Ureter (tissue), 1 donor: Measurements from ENCODE around the gene XRCC3. TPM values are rescaled to one million over a fixed set of nuclear protein-coding genes. Genes with fewer than 3 reads are reported as not detected.

Source experiments
- DNase-seq: peaks from one replicate; pipeline ENCODE4 v3.0.0-alpha.2; 2020; ENCODE audit warnings: low spot score
- total RNA-seq: library from RNA; stranded (reverse); gene quantifications from one replicate; pipeline ENCODE4 v1.2.4, GENCODE V29; 2023
- donor health status: DM: yes; HTN: yes; CAD: no.

The XRCC3 gene
- total RNA-seq, 1 donor from 2014 or later: 15.7 TPM

- no peak for DNase-seq
Observed at GRCh38 chr14:103726474-103726873, 11.2 kb upstream of the XRCC3 start.

DNA sequence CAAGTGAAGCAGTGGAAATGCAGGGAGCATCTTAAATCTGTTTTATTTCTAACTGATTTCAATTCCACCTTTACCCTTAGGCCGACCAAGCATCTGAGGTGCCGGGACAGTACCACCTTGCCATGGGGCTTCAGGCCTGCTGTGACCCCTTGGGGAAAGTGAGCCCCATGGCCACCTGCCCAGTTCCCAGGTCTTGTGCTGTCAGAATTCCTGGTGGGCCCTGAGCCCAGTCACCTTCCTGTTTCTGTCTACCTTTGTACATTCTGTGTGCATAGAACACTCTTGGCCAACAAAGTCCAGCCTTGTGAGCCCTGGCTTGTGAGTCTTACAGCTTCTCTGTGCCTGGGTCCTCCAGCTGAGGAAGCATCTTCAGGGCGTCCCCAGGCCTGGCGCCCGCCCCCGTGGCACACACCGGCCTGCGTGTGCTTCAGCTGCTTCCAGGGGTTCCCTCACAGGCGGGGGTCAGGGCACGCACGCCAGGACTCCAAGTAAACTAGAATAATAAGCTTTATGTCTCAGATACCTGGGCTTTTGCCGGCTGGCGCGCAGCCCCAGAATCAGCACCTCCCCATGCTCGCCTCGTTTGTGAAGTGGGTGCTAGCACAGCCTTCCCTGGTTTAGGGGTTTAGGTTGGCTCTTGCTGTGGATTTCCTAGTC, 10.6 kb upstream of the XRCC3 start:
- no peak for DNase-seq

DNA sequence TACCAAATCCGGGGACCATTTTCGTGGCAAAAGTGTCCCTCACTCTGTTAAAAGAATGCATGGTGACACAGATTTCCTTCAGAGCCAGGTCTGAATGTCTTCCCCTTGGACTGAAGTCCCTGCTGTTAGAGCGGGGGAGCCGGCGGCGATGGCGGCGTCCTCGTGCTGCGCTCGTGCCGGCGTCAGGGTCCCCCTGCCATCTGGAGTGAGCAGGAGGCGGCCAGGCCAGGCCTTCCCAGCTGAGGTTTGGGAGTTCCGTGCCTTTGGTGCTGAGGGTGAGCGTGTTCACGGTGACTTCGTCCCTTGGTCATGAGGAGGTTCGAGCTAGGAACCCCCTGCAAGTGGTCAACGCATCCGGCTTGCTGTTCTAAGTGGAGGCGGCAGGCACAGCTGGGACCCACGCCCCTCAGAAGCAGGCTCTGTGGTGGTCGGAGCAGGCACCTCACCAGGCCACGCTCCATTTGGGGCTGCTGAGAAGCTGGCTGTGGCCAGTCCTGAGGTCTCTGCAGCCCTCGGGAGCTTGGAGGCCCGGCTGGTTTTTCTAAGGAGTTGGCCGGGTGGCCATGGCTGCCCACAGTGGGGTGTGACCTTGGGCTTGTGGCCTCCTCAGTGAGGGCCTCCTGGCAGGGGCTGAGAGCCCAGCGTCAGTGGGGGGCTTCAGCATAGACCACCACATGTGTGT, 9.9 kb upstream of the XRCC3 start:
- DNase-seq: no peak

GRCh38 chr14:103724116-103724515, 8.9 kb upstream of the XRCC3 start:
- DNase-seq: no peak

- no peak for DNase-seq
Observed at GRCh38 chr14:103723748-103724081, 8.5 kb upstream of the XRCC3 start.

DNA sequence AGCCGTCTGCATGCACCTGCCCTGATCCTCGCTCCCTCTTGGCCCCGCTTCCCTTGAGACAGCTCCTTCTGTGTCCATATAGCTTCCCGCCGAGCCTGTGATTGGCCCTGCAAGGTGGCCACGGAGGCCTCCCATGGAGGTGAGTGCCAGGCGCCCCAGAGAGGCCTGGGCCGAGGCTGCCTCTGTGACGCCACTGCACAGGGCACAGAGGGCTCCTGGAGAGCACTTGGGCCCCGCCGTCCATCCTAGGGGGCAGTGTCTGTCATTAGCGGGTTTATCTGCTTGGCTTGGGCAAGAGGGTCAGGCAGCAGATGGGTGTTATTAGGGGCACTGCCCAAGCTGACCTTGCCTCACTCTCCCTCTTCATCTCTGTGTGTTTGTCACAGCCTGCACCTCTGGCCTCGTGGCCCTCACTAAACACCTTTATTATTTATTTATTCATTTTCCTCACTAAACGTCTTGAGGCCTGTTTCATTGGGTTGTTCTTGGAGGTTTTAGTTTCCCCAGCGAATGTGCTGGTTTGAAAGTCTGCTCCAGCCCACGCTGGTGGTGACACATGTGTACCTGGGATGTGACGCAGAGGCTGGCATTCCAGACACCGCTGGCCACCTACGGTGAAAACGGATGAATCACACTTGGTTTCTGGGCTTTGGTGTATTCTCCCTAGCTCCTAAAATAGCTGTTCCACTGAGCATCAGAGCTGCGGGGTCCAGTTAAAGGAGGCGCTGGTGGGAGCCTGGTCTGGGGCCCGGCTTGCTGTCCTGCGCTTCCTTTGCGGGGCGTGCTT, 6.3 kb upstream of the XRCC3 start:
- DNase-seq: no peak

DNA sequence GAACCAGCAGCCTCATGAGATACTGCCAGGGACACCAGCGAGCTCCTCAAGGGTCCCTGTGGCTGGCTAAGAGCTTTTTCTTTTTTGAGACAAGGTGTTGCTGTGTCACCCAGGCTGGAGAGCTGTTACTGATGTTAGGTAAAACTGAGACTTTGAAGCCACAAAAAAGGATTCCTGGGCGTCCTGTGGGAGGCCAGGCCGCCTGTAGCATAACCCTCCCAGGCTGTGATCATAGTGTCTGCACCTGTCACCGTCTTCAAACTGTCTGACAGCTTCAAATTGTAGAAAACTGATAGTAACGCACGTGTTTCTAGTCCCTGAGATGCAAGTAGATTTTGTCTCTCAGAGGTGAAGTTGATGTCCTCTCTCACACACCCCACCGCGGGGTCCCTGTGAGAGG, 4.5 kb upstream of the XRCC3 start:
- no peak for DNase-seq

DNA sequence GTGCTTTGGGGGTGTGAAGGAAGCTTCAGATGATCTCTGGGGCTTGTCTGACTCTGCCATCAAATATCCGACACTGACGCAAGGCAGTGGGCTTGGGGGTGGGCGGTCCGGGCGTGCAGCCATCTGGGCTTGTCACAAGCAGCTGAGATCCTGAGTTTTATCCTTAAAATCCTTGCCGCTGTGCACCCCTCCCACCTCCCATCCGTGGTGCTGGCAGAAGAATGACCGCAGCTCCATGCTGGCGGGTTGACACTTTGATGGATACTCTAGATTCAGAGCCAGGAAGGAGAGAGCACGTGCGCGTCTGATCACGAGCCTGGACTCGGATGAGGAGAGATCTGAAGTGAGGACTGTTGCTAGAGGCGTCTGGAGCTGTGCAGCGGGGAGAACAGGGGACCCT, 3.3 kb upstream of the XRCC3 start:
- no peak for DNase-seq

DNA sequence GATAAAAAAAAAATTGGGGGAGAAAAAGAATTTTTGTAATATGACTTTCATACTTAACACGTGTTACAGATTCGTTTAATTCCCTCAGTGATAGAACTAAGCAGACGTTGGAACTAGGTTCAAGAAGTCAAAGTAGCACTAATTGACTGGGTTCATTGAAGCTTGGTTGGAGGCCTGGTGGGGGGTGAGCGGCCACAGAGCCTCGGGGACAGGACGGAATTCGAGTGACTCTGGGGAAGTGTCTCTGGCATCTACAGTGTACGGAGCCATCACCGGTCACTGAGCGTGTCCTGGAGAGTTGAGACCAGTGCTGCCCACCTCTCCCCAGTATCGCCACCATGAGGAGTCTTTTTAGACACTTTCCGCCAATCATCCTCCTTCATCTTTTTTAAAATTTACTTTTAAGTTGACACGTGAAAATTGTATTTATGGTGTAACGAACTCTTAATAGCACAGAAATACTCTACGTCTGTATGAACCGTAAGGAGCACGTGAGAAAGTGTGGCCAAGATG, 1.7 kb upstream of the XRCC3 start:
- DNase-seq: no peak

- DNase-seq: no peak
Observed at GRCh38 chr14:103716091-103716801, 995 bp upstream of the XRCC3 start.

DNA sequence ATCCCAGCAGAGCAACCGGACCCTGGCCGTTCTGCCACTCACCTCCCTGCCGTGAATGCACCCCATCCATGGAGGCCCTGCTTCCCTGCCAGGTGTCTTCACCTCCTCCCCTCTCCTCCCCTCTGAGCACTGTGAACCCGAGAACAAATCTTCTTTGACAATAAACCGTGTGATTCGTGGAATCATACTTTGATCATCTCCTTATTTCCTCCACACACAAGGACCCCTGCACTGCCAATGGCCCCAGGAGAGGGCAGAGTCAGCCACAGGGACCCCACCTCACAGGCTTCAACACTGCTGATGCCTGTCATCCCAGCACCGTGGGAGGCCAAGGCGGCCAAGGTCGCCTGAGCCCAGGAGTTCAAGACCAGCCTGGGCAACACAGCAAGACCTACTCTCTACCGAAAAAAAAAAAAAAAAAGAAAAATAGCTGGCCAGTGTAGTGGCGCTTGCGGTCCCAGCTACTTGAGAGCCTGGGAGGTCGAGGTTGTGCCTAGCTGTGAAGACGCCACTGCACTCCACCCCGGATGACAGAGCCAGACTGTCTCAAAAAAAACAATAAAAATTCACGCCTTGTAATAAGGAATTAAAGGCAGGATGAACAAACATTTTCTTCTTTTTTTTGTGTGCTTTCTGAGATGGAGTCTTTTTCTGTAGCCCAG, 1.1 kb downstream of the XRCC3 start:
- no peak for DNase-seq

DNA sequence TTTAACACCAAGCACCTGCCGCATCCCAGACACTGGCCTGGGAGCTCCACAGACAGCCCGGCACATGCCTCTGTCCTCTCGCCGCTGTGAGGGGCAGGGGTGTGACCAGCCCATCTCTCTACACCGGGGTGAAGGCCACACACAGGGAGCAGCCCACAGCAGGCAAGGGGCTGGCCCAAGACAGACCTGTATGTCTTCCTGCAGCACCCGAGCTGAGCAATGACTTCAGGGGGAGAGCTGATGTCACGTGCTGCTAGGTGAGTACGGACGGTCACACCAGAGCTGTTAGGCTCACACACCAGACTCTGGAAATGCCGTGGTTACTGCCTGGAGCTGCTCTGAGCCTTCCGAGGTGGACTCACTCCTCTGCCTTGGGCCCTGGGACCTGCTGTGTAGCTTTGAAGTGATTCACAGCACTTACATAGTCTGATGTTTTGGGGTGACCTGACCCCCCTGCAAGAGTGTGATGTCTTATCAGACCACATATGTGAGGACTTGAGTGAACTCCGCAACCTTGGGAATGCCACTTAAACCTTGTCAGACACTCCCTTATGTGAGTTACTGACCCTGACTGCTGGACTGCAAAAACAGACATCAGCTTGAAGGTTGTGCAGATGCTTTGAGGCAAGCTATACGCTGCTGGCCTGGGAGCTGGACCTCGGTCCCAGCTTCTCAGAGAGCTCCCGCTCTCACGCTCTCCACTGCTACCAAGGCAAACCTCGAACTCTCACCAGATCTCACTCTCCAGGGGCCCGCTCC, 1.8 kb downstream of the XRCC3 start:
- DNase-seq: no peak

DNA sequence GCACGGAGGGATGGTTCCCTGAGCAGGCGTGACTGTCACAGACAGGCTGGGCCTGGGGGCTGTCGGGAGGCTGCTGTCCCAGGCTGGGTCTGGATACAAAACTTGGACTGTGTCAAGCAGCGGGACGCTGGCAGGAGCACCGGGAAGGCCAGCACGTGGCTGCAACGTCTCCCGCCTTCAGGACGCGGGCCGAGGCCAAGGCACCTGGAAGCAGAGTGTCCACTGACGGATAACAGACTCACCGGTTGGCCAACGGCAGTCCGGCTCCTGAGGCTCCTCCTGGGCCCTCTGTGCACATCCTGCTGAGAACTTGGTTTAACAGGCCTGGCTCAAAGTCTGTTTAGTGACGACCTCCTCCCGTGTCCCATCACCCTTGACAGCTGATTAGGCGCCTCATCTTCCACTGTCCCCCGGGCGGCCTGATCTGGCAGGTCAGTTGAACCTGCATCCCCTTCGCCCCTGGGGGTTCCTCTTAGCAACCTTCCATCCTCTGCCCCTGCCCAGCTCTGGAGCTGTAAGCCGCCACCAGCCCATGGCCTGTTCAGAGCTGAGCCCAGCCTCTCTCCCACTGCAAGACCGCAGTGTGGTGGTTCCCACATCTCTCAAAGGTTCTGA, 2.5 kb downstream of the XRCC3 start:
- DNase-seq: no peak

DNA sequence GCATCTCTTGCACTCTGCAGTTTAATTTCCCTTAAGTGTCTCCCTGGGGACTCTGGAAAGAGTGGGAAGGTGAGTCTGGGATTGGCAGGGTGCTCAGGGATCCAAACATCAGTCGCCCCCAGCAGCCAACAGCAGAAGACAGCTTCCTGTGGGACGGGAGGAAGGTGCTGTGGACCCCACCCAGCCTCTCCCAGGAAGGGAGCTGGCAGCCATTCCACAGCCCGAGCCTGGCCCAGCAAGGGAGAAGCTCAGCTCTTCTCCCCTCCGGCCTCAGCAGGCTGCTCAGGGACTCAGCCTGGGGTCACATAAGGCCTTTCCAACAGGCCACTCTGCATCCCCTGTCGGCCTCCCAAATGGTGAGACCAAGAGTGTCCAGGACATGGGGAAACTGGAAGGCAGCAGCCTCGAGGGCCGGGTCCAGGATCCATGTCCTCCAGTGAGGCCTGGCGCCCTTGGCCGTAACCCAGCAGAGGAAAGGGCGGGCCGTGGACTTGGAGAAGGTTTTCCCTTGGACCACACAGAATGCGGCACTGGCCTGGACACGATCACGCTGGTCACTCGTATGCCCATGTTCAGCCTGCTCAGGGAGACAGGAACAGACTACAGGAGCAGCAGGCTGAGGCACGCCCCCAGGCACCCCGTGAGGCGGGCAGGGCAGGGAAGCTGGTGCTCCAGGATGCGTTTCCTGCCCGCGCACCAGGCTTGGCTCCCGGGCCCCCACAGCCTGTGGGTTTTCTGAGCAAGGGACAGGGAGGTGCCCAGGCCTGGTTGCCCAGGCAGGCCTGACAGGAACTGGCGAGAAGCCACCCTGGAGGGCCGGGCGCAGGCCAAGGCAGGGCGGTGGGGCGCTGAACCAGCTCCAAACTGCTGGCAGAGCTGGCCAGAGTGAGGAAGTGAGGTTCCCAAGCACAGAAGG, 3.5 kb downstream of the XRCC3 start:
- DNase-seq: peak; percentile 84

GRCh38 chr14:103710771-103711377, 4.4 kb downstream of the XRCC3 start:
- DNase-seq: no peak

DNA sequence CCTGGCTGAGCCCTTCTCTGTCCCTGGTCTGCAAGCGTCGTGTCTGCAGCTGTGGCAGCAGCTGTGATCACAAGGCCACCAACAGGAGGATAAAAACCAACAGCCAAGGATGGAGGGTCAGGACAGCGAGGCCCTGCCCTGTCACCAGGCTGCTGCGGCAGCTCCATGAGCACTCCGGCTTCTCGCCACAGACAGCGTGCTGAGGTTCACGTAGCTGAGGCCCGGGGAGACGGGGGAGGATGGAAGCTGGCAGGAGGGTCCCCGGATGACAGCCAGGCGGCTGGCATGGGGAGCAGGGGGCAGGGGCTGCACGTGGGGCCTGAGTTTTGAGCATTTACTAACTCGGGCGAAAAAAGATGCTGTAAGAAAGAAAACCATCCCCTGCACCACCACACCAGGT, 5.4 kb downstream of the XRCC3 start:
- DNase-seq: no peak

- no peak for DNase-seq
Observed at GRCh38 chr14:103708750-103709187, 6.5 kb downstream of the XRCC3 start.

DNA sequence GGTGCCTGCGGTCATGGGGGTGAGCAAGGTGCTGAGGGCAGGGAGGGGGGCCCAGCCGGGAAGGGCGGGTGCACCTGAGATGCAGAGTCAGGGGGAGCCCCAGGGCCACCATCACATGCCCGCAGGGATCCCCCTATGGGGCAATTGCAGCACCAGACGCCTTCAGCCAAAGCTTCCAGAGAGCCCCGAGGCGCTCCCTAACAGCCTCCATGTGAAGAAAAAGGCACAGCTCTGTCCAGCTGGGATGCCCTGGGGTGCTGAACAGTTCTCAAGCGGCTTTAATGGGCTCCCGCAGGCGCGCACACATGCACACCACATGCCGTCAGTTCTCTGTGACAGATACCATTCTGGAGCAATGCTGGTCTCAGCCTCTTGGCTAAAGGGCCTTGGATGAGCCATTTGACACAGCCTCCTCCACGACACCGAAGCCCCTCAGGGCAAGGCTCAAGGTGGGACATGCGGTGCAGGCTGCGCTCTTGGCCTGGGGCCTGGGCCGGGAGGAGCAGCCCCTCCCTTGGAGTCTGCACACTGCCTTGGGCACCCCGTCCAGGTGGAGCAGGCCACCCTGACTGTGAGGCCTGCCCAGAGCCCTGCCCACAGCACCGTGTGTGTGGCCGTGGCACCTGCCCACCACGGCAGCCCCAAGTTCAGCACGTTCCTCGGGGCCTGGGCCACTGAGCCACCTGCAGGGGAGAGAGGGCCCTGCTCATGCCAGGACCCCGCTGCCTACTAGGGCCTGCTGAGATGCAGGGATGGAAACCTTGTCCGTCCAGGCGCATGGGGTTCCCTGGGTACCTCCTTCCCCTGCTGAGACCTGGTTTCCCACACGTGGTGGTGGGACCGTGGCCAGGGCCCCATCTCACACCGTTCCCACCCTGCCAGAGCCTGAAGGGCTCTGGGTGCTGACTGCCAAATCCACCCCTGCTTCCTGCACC, 7.7 kb downstream of the XRCC3 start:
- no peak for DNase-seq
